Spinal cord (tissue), 10 donors: ENCODE data around the gene MRRF. TPM values are rescaled to one million over a fixed set of nuclear protein-coding genes. Genes with fewer than 3 reads are reported as not detected.

Source experiments
- DNase-seq, 6 donors: peaks; one replicate each; pipeline versions ENCODE4 v3.0.0 to v3.0.0-alpha.2; 2013 to 2015; ENCODE audit warnings: low spot score in 6 of 6, low read depth in 4 of 6
- H3K27ac ChIP-seq: one replicate; pipeline ENCODE4 v1.5.1; 2013; ENCODE audit warnings: low read depth, low read length, control low read depth
- H3K27me3 ChIP-seq: one replicate; pipeline ENCODE4 v1.6.1; 2013; ENCODE audit warnings: low read length; ENCODE audit not compliant: control insufficient read depth, insufficient read depth
- H3K36me3 ChIP-seq: one replicate; pipeline ENCODE4 v1.6.1; 2013; ENCODE audit warnings: low read length; ENCODE audit not compliant: control insufficient read depth, insufficient read depth
- H3K4me1 ChIP-seq: one replicate; pipeline ENCODE4 v1.6.1; 2013; ENCODE audit warnings: low read length; ENCODE audit not compliant: control insufficient read depth, insufficient read depth
- H3K4me3 ChIP-seq: one replicate; pipeline ENCODE4 v1.5.1; 2013; ENCODE audit warnings: low read depth, low read length, control low read depth
- H3K9me3 ChIP-seq: one replicate; pipeline ENCODE4 v1.6.1; 2013; ENCODE audit warnings: low read length; ENCODE audit not compliant: control insufficient read depth, insufficient read depth
- WGBS: methylation state at CpG from one replicate; pipeline ENCODE4 v1.1.5; 2013; ENCODE audit warnings: missing lambda C conversion rate; ENCODE audit not compliant: insufficient coverage; 5-methylcytosine and 5-hydroxymethylcytosine counted together
- polyA plus RNA-seq, 2 donors: library from polyadenylated mRNA; unstranded; fragments of 120-200 nt; gene quantifications; one replicate each; pipeline ENCODE4 v1.2.1, GENCODE V29; 2013; ENCODE audit not compliant: insufficient read length in 2 of 2
- total RNA-seq, 2 donors: library from RNA; depleted of rRNA in 1 of 2; stranded (reverse); fragments of 120-200 nt in 1 of 2; fragments of >200 nt in 1 of 2; gene quantifications; one replicate each; pipeline versions ENCODE4 v1.2.3 to v1.2.4, GENCODE V29; 2013 to 2014
- donor health status: healthy.

The MRRF gene
- total and polyA plus RNA-seq, 4 donors, result 23.5 to 31.6 (median 27.8) TPM

DNA sequence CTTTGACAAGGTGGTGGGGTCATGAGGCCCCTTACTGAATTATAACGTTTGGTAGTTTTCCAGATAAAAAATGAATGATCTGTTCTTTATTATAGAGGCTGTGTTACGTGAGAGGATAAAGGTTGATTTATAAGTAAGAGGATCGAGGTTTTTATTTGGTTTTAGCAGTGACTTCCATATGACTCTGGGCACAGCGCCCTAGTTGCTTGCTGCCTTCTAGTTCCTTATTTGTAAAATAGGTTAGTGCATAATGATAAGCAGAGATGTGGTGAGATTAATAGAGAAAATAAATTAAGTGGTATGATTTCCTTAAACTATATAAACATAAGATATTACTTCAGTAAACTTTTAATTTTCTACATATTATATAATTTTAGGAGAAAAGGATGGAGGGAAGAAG lies 29.8 kb downstream of the MRRF start:
- no peaks in the 10 kb centered on the region for H3K27me3 ChIP-seq
- H3K27ac ChIP-seq, result no peak overlapping the region
- no peak overlapping the region for H3K4me3 ChIP-seq
- DNase-seq, result no peak
- no peaks in the 10 kb centered on the region for H3K9me3 ChIP-seq
- H3K4me1 ChIP-seq, result no peaks in the 10 kb centered on the region
- H3K36me3 ChIP-seq, result peaks cover 4% of the 10 kb centered on the region
- WGBS, result 70% methylated on average over 4 of the region's 4 CpGs

DNA sequence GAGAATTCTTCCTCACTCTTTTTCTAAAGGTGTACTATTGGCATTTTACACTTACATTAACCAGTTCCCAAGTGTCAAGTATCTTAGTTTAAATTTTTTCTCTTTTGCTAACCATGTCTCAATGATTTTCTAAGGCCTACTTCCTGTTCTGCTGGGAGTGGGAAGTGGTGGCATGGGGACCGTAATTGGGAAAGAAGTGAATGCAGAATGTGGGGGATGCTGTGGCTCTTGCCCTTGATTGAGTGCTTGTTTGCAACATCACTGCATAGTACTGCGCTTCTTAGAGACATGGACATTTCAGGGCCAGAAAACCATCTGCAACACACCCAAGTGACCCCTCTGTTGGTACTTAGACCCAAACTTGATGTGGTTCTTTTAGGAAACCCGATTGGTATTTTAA lies 32.8 kb downstream of the MRRF start:
- DNase-seq, result no peak
- Histone ChIP-seq H3K36me3 (peaks cover 3% of the 10 kb centered on the region), H3K27ac (no peak overlapping the region), H3K27me3 (no peaks in the 10 kb centered on the region), H3K4me3 (no peak overlapping the region), H3K9me3 (no peaks in the 10 kb centered on the region), H3K4me1 (no peaks in the 10 kb centered on the region)
- 100% methylated on average over 2 of the region's 3 CpGs for WGBS

DNA sequence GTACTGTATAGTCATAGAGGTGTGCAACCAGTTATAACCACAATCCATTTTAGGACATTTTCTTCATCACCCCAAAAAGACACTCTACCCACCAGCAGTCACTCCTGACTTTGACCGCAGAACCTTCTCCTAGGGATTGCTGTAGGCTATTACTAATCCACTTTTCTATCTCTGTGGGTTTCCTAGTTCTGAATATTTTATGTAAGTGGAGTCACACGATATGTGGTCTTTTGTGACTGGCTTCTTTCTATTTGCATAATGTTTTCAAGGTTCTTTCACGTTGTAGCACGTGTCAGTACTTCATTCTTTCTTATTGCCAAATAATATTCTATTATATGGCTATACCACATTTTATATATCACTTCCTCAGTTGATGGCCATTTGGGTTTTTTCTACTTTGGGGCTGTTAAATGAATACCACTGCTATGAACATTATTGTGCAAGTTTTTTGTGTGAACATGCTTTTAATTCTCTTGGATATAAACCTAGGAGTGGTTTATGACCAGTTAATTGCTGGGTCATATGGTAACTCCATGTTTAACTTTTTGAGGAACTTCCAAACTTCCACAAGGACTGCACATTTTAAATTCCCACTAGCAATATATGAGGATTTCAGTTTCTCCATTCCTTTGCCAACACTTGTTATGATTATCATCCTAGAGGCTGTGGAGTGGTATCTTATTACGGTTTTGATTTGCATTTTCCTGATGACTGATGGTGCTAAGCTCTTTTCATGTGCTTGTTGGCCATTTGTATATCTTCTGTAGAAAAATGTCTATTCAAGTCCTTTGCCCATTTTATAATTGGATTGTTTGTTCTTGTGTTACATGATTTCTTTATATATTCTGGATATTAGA lies 37.8 kb downstream of the MRRF start:
- peaks cover 3% of the 10 kb centered on the region for H3K4me1 ChIP-seq
- no peak overlapping the region for H3K27ac ChIP-seq
- no CpG with 5 or more reads among the region's 5 CpGs for WGBS
- H3K36me3 ChIP-seq, result peaks cover 3% of the 10 kb centered on the region
- no peaks in the 10 kb centered on the region for H3K27me3 ChIP-seq
- H3K9me3 ChIP-seq, result no peaks in the 10 kb centered on the region
- H3K4me3 ChIP-seq, result no peak overlapping the region
- no peak for DNase-seq

DNA sequence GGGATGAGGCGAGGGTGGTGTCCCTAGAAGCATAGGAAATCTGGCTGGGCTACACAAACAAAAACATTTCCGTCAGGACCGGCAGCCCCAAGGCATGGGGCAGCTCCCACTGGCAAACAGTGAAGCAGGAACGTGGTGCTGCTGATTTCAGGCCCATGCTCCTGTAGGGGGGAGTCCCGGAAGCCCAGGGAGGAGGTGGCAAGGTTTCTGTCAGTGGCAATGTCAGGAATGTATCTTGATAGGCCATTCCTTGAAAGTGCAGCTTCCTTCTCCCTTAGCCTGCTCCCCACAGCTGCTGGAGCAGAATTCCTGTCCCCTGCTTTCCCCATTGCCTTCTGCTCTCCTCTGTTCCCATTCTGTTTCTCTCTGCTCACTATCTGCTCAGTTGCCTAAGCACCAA lies 42.4 kb downstream of the MRRF start:
- Histone ChIP-seq H3K4me1 (peaks cover 3% of the 10 kb centered on the region), H3K27ac (no peak overlapping the region), H3K4me3 (no peak overlapping the region), H3K36me3 (no peaks in the 10 kb centered on the region), H3K9me3 (no peaks in the 10 kb centered on the region), H3K27me3 (no peaks in the 10 kb centered on the region)
- DNase-seq, result peak in 1 of 6 donors; percentile 16
- 67% methylated on average over 4 of the region's 5 CpGs for WGBS

DNA sequence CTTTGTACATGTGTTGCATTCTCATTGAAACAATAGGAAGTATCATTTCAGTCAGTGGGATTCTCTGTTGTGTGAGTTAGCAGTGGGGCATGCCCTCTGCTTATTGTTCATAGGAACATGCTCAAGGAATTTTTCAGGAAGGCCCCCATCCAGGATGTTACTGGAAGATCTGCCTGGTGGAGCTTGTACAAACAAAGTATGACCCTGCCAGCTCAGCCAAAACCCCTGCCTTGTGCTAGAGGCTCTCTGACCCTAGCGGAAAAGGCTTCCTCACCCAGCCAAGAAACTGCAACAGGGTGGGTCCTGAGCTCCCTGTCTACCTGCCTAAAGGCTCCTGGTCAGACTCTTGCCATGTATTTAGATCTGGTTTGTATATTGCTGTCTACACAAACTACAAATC lies 43.2 kb downstream of the MRRF start:
- Histone ChIP-seq H3K4me1 (peaks cover 3% of the 10 kb centered on the region), H3K9me3 (no peaks in the 10 kb centered on the region), H3K36me3 (no peaks in the 10 kb centered on the region), H3K4me3 (no peak overlapping the region), H3K27me3 (no peaks in the 10 kb centered on the region), H3K27ac (no peak overlapping the region)
- no peak for DNase-seq
- WGBS, result no CpG with 5 or more reads among the region's 1 CpG

DNA sequence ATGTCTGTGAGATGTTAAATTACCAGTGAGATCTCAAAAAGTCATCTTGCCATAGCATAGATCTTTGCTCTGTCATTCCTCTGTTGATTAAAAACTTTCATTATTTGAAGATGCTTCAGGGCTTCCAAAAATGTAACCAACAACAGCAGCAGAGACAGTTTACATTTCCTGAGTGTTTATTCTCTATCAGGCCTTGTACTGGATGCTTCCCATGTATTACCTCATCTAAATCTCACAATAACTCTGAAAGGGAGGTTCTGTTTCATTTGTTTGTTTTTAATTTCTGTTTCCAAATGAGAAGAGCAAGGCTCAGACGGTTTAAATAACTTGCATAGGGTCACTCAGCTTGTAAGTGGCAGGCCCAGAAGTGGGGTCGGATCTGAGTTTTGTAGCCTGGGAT lies 45.2 kb downstream of the MRRF start:
- peaks cover 2% of the 10 kb centered on the region for H3K36me3 ChIP-seq
- no peaks in the 10 kb centered on the region for H3K9me3 ChIP-seq
- H3K27ac ChIP-seq, result no peak overlapping the region
- no peak for DNase-seq
- H3K4me3 ChIP-seq, result no peak overlapping the region
- 83% methylated on average over 2 of the region's 2 CpGs for WGBS
- H3K27me3 ChIP-seq, result no peaks in the 10 kb centered on the region
- H3K4me1 ChIP-seq, result peaks cover 3% of the 10 kb centered on the region

DNA sequence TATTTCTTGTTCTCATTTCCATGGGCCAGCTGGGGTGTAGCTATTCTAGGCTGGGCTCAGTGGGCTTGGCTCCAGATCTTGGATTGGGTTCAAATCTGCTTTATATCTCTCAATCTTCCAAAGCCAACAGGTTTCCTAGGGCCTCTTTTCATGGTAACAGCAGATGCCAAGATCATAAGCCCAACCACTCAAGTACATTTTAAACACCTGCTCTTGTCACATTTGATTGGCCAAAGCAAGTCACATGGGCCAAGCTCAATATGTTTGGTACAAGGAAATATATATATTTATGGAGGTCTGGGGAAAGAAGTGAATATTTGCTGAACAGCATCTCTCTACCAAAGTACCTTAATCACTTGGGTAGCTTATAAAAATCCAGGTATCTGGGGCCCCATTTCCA lies 49.5 kb downstream of the MRRF start:
- Histone ChIP-seq H3K9me3 (no peaks in the 10 kb centered on the region), H3K36me3 (peaks cover 2% of the 10 kb centered on the region), H3K27ac (no peak overlapping the region), H3K27me3 (no peaks in the 10 kb centered on the region), H3K4me3 (no peak overlapping the region), H3K4me1 (peaks cover 13% of the 10 kb centered on the region)
- DNase-seq, result peak in 2 of 6 donors; percentile 77 to 91

DNA sequence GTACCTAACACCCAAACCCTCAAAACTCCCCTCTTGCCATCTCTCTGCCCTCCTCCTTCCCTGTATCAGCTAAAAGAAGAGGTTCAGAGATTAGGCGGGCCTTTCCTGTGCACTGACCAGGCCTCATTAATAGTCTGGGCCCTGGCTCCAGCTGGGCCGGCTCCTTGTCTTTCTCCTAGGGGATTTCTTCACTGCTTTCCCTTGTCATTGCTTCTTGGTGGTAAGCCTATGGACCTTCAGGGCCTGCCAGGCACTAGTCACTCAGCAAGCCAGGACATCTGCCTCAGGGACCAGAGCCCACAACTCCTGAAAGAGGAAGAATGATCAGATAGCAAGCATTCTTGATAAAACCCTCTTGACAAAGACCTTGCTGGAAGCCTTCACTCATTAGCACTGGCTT lies 50.9 kb downstream of the MRRF start:
- H3K4me1 ChIP-seq, result peaks cover 18% of the 10 kb centered on the region
- H3K27ac ChIP-seq, result no peak overlapping the region
- H3K36me3 ChIP-seq, result peaks cover 2% of the 10 kb centered on the region
- no peaks in the 10 kb centered on the region for H3K9me3 ChIP-seq
- DNase-seq, result no peak
- H3K4me3 ChIP-seq, result no peak overlapping the region
- no peaks in the 10 kb centered on the region for H3K27me3 ChIP-seq
- 82% methylated on average over 2 of the region's 2 CpGs for WGBS

DNA sequence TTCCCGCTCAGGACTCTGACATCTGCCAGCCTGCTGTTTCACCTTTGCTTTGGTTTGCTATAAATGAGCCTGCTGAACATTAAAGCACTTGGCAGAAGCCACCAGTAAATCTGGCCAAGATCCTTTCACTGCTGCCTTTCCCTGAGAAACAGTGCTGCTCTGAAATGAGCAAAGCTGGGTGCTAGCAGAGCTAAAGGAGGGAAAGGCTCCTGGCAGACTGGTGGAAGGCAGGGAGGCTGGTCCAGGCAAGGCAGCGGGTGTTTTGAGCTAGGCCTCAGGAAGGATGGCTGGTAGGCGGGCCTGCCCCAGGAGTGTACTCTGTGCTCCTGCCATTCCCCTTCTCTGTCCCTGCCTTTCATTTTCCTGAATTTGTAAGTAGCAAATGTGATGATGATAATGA lies 53.6 kb downstream of the MRRF start:
- WGBS, result 40% methylated on average over 3 of the region's 3 CpGs
- Histone ChIP-seq H3K4me1 (peaks cover 19% of the 10 kb centered on the region), H3K4me3 (no peak overlapping the region), H3K9me3 (no peaks in the 10 kb centered on the region), H3K27me3 (no peaks in the 10 kb centered on the region), H3K27ac (peak overlapping the region; percentile 20), H3K36me3 (peaks cover 5% of the 10 kb centered on the region)
- peak in 5 of 6 donors; percentile 33 to 95 (median 68) for DNase-seq

DNA sequence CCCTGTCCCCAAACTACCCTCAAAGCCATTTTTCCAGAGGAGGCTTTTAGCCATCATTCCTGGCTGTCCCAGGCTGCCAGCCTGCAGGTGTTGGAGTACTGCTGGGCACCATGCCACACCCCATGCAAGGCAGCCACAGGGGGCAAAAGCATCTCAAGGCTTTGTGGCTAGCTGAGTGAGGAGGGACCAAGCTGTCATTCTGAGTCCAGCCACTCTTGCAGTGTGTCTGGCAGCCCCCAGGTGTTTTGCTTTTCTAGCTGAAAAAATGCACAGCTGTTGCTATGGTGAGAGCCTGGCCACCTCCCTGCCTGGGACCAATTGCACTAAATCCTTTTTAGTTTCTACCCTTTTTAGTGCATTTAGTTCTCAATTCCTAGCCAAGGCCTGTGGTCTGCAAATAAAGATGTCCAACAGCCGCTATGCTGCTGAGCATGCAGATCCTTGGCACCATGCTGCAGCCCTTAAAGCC lies 55.8 kb downstream of the MRRF start:
- Histone ChIP-seq H3K9me3 (no peaks in the 10 kb centered on the region), H3K4me1 (peaks cover 19% of the 10 kb centered on the region), H3K27ac (no peak overlapping the region), H3K27me3 (no peaks in the 10 kb centered on the region), H3K4me3 (no peak overlapping the region), H3K36me3 (peaks cover 3% of the 10 kb centered on the region)
- peak in 5 of 6 donors; percentile 19 to 77 (median 31) for DNase-seq
- 60% methylated on average over 1 of the region's 1 CpG for WGBS
